ENCODE measurements around the gene CRYL1. TPM values are rescaled to one million over a fixed set of nuclear protein-coding genes. Genes with fewer than 3 reads are reported as not detected.

Gene CRYL1
- total RNA-seq, 1 experiment from 2014 or later = 0.14 TPM

DNA sequence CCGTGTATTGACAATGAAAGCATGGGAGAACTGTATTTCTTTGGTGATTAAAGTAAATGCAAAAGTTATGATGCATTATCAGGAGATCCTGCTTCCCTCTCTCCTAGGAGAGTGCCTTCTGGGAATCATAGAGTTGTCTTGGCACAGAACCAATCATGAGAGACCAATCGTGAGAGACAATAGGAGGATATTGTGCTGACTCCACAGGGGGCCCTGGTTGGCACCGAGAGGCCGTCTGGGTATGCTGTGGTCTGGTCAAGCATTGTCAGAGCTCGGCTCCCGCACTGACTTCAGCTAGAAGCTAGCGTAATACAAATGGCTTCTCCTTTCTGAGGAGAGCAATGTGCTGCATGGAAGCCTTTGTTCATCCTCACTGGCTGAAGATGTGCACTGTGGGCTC is 162.1 kb downstream of the CRYL1 start:
- DNase-seq = no peak

GRCh38 chr13:20363172-20363571 is 162.5 kb downstream of the CRYL1 start:
- no peak for DNase-seq
- Histone ChIP-seq H3K4me3 (ENCODE audit: insufficient read depth, low read depth, low read length) (no peak overlapping the region), H3K27me3 (ENCODE audit: control insufficient read depth, insufficient read depth, low read length) (peaks cover 3% of the 10 kb centered on the region), H3K36me3 (replicated peaks; ENCODE audit: control insufficient read depth, insufficient read depth, low read length) (no peaks in the 10 kb centered on the region)

More for the DNA sequence above, 162.1 kb downstream of the CRYL1 start:
- Histone ChIP-seq H3K36me3 (replicated peaks; ENCODE audit: control insufficient read depth, insufficient read depth, low read length) (no peaks in the 10 kb centered on the region), H3K27me3 (ENCODE audit: control insufficient read depth, insufficient read depth, low read length) (peaks cover 3% of the 10 kb centered on the region), H3K4me3 (ENCODE audit: insufficient read depth, low read depth, low read length) (no peak overlapping the region)

GRCh38 chr13:20362484-20363041 is 163.1 kb downstream of the CRYL1 start:
- DNase-seq = no peak
- Histone ChIP-seq H3K27me3 (ENCODE audit: control insufficient read depth, insufficient read depth, low read length) (peaks cover 3% of the 10 kb centered on the region), H3K36me3 (replicated peaks; ENCODE audit: control insufficient read depth, insufficient read depth, low read length) (no peaks in the 10 kb centered on the region), H3K4me3 (ENCODE audit: insufficient read depth, low read depth, low read length) (no peak overlapping the region)

DNA sequence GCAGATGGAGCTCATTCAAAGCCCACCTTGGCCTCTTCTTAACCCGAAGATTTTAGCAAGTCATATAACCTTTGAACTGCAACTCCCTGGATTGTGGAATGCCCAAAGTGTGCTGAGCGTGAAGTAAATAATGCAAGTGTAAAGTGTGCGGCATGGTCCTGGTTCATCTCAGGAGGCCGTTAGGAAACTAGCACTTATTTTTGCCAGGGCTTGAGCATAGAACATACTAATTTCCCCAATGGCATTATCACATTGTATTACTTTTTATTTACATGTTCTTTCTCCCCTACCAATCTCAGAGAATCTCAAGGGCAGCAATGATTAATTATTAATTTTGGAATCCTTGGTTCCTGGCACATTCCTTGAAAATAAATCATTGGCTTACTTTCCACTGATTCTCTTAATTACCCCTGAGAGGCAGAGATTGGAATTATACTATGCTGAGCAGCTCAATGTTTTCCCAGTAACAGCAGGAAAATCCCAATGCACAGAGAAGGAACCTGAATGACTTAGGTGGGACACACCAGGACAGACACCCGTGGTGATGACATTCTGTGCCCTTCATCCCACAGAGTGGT is 164.7 kb downstream of the CRYL1 start:
- Histone ChIP-seq H3K27me3 (ENCODE audit: control insufficient read depth, insufficient read depth, low read length) (peaks cover 3% of the 10 kb centered on the region), H3K36me3 (replicated peaks; ENCODE audit: control insufficient read depth, insufficient read depth, low read length) (no peaks in the 10 kb centered on the region), H3K4me3 (ENCODE audit: insufficient read depth, low read depth, low read length) (no peak overlapping the region)
- no peak for DNase-seq

DNA sequence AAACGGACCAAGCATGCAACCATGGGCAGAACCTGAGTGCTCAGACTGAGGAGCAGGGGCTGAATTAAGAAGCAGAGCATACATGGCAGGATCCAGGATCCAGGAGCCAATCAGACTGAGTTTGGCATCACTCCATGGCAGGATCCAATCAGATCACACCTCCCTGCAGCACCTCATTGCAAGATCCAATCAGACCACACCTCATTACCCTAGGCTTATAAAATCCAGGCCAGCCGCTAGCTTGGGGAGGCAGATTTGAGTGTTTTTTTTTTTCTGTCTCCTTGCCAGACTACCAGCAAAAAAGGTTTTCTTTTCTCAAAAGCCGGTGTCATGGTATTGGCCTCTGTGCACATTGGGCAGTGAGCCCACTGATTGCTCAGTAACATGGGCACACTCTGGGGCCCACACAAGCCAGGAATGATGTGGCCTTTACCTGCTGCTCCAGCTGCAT is 165.6 kb downstream of the CRYL1 start:
- DNase-seq = no peak
- Histone ChIP-seq H3K4me3 (ENCODE audit: insufficient read depth, low read depth, low read length) (no peak overlapping the region), H3K36me3 (replicated peaks; ENCODE audit: control insufficient read depth, insufficient read depth, low read length) (no peaks in the 10 kb centered on the region), H3K27me3 (ENCODE audit: control insufficient read depth, insufficient read depth, low read length) (peaks cover 3% of the 10 kb centered on the region)

DNA sequence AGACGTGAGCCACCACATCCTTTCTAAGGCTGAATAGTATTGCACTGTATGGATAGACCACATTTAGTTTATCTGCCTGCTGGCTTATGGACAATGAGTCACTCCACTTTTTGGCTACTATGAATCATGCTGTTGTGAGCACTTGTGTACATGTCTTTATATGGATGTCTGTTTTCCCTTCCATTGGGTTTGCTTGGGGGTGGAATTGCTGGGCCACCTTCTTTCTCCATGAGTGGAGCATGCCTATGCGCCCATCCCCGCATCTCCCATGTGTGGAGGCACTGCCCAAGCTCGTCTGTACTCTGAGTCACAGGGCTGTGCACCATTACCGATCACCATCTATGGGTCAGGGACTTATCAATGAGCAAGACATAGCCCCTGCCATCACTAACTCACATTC is 166.3 kb downstream of the CRYL1 start:
- Histone ChIP-seq H3K4me3 (ENCODE audit: insufficient read depth, low read depth, low read length) (no peak overlapping the region), H3K36me3 (replicated peaks; ENCODE audit: control insufficient read depth, insufficient read depth, low read length) (no peaks in the 10 kb centered on the region), H3K27me3 (ENCODE audit: control insufficient read depth, insufficient read depth, low read length) (peaks cover 2% of the 10 kb centered on the region; the same call in 1 of the 2 replicates)
- DNase-seq = no peak

- no peaks in the 10 kb centered on the region for H3K36me3 ChIP-seq (replicated peaks; ENCODE audit: control insufficient read depth, insufficient read depth, low read length)
- H3K27me3 ChIP-seq (ENCODE audit: control insufficient read depth, insufficient read depth, low read length) = peaks cover 2% of the 10 kb centered on the region; the same call in 1 of the 2 replicates
These were observed 167.6 kb downstream of the CRYL1 start for GRCh38 chr13:20358022-20358421.

DNA sequence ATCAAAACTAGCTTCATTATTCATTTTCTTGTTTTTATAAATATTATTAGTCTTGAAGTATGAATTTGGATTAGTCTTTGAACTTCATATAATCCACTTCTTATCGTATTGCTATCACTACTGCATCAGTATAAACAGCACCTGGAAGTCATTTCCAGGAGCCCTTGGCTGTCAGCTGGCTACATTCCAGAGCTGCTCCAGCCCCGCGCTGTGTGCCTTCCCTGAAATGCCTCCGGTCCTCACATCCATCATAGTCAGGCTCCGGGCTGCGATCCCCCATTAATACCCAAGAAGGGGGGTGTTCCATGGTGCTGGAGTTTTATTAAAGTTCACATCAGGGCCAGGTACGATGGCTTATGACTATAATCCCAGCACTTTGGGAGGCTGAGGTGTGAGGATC is 169.2 kb downstream of the CRYL1 start:
- Histone ChIP-seq H3K36me3 (replicated peaks; ENCODE audit: control insufficient read depth, insufficient read depth, low read length) (no peaks in the 10 kb centered on the region), H3K4me3 (ENCODE audit: insufficient read depth, low read depth, low read length) (no peak overlapping the region), H3K27me3 (ENCODE audit: control insufficient read depth, insufficient read depth, low read length) (peaks cover 2% of the 10 kb centered on the region; the same call in 1 of the 2 replicates)
- no peak for DNase-seq

More at GRCh38 chr13:20358022-20358421, 167.6 kb downstream of the CRYL1 start:
- no peak for DNase-seq
- no peak overlapping the region for H3K4me3 ChIP-seq (ENCODE audit: insufficient read depth, low read depth, low read length)

GRCh38 chr13:20354722-20355121 is 170.9 kb downstream of the CRYL1 start:
- no peak for DNase-seq

DNA sequence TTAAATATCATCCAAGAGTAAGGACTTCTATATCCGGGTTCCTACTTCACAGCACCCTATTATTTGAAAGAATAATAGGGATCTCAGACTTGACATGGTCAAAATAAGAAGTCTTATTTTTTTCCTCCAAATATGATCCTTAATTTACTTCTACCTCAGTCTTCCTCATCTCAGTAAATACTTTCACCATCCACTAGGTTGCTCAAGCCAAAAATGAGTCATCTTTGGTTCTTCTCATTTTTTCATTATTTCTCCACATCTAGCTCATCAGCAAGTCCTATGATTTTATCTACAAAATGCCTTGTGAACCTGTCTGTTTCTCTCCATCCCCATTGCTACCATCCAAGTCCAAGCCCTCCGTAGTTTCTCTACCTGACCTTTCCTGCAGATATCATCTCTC is 171.7 kb downstream of the CRYL1 start:
- Histone ChIP-seq H3K4me3 (ENCODE audit: insufficient read depth, low read depth, low read length) (no peak overlapping the region), H3K27me3 (ENCODE audit: control insufficient read depth, insufficient read depth, low read length) (no peaks in the 10 kb centered on the region), H3K36me3 (replicated peaks; ENCODE audit: control insufficient read depth, insufficient read depth, low read length) (no peaks in the 10 kb centered on the region)
- no peak for DNase-seq

More at GRCh38 chr13:20354722-20355121, 170.9 kb downstream of the CRYL1 start:
- no peaks in the 10 kb centered on the region for H3K27me3 ChIP-seq (ENCODE audit: control insufficient read depth, insufficient read depth, low read length)
- no peak overlapping the region for H3K4me3 ChIP-seq (ENCODE audit: insufficient read depth, low read depth, low read length)
- no peaks in the 10 kb centered on the region for H3K36me3 ChIP-seq (replicated peaks; ENCODE audit: control insufficient read depth, insufficient read depth, low read length)

Other genes starting within 250 kb of the CRYL1 start
- gene IFT88, start 41.3 kb upstream of the CRYL1 start, total RNA-seq (2014; rRNA removed; shearing (Covaris generic)) = 2.3 and 3.4 TPM in 2 replicates
- gene IL17D, start 177.8 kb upstream of the CRYL1 start, total RNA-seq (2014; rRNA removed; shearing (Covaris generic)) = 0.15 TPM in 1 of 2 replicates, not detected in the other
- 0.96 and 2.6 TPM in 2 replicates for gene EEF1AKMT1, start 248.1 kb upstream of the CRYL1 start, total RNA-seq (2014; rRNA removed; shearing (Covaris generic))

Data from H7 (cell line).